GM21825 (cell line): ENCODE measurements around the gene ETFB.

Experiments used
- ATAC-seq: cut with Tn5 transposase; IDR thresholded peaks from one replicate; pipeline ENCODE4 v1.9.1; 2021; ENCODE audit warnings: mild to moderate bottlenecking, moderate library complexity; ENCODE audit not compliant: unreplicated experiment

The ETFB gene

GRCh38 chr19:51297406-51297805 lies 68.8 kb downstream of the ETFB start:
- no peak for ATAC-seq

- no peak for ATAC-seq
Observed at GRCh38 chr19:51296336-51297093, 69.7 kb downstream of the ETFB start.

- ATAC-seq, result no peak
Observed at GRCh38 chr19:51295382-51296126, 70.6 kb downstream of the ETFB start.
